ENCODE measurements around the gene ARHGEF35.
"Not testable (repeated sequence)": the region's sequence is repeated elsewhere in the genome, so short reads cannot be mapped to it uniquely, and the experiment has no call there.

DNA sequence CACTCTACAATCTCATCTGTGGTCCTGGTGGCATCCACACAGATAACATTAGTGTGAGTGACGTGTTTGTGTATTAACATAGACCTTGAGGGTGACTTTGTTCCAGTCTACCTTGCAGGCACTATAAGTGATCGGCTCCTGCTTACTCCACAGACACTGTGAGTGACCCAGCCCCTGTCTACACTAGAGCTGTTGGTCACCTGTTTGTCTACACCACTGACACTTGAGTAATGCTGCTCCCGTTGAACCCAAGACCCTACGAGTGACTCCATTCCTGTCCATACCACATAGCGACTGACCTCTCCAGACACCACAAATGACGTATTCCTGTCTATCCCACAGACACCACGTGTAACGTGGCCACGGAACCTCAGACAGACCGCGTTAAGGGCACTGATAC is 1.9 kb downstream of the ARHGEF35 start:
- TF ChIP-seq, protein P1, sequence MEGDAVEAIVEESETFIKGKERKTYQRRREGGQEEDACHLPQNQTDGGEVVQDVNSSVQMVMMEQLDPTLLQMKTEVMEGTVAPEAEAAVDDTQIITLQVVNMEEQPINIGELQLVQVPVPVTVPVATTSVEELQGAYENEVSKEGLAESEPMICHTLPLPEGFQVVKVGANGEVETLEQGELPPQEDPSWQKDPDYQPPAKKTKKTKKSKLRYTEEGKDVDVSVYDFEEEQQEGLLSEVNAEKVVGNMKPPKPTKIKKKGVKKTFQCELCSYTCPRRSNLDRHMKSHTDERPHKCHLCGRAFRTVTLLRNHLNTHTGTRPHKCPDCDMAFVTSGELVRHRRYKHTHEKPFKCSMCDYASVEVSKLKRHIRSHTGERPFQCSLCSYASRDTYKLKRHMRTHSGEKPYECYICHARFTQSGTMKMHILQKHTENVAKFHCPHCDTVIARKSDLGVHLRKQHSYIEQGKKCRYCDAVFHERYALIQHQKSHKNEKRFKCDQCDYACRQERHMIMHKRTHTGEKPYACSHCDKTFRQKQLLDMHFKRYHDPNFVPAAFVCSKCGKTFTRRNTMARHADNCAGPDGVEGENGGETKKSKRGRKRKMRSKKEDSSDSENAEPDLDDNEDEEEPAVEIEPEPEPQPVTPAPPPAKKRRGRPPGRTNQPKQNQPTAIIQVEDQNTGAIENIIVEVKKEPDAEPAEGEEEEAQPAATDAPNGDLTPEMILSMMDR (IDR thresholded peaks at IDR 0.05) = not testable (repeated sequence)
- TF ChIP-seq POLR2A (IDR thresholded peaks at IDR 0.05) = not testable (repeated sequence)
